ENCODE data around the gene PDE1C.

PDE1C gene

DNA sequence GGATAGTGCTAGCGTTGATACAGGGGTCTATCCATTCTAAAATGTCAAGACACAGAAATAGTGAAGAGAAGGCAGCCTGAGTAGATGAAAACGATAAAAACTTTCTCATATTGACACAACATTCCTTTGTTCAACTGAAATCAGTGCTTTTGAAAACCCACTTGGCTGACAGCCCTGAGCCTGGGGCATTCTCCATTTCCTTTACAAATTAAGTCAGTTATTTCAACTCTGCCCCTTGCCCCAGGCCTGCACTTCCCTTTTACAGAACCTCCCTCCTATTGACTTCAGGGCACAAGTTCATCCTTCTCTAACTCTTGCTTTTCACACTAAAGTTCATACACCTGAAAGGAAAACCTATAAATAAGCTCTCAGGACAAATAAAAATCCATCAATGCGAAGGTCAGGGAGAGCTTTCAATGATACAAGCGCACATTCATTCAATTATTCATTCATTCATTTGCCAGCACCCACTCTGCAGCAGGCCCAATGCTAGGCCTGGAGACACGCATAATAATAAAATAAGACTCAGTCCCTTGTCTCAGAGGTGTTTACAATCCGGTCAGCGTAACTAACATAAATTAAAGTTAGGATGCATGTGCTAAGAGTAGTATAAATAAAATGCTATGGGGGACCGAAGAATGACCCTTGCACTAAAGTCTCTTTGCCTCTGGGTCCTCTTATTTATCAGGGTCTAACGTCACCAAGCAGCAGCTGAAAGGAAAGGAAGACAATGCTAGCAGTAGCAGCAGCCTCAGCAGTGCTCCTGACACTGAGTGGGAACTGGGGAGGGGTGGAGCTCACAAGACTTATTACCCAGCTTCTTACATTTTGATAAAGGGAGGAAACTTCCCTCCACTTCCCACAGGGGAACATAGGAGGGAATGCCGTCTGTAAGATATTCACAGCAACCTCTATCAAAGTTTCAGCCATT is 134.8 kb downstream of the PDE1C start:
- no peak for DNase-seq

DNA sequence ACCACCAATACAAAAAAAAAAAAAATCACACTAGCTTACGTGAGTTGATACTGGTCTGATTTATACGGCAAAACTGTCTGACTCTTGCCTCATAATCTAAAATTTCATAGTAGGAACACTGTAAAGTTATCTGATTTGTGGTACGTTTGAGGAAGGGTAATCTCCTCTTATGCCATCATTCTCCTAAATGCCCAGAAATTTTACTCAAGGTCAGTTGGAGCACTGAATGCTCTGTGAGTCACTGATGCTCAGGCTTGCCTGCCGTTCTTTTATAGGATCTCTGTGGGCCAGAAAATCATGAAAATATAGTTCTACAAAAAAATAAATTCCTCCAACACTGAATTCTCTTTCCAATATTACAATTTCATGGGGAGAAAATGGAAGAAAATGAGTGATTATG is 135.7 kb downstream of the PDE1C start:
- no peak for DNase-seq

DNA sequence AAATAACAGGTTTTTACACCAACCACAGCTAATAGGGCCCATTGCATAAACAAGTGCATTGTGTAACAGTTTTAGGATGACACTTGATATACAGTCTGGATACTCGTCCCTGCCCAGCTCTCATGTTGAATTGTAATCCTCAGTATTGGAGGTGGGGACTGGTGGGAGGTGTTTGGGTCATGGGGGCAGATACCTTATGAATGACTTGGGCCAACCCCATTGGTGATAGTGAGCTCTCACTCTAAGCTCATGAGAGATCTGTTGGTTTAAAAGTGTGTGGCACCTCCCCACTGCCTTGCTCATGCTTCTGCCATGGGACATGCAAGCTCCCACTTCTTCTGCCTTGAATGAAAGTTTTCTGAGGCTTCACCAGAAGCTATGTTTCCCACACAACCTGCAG is 136.7 kb downstream of the PDE1C start:
- no peak for DNase-seq

DNA sequence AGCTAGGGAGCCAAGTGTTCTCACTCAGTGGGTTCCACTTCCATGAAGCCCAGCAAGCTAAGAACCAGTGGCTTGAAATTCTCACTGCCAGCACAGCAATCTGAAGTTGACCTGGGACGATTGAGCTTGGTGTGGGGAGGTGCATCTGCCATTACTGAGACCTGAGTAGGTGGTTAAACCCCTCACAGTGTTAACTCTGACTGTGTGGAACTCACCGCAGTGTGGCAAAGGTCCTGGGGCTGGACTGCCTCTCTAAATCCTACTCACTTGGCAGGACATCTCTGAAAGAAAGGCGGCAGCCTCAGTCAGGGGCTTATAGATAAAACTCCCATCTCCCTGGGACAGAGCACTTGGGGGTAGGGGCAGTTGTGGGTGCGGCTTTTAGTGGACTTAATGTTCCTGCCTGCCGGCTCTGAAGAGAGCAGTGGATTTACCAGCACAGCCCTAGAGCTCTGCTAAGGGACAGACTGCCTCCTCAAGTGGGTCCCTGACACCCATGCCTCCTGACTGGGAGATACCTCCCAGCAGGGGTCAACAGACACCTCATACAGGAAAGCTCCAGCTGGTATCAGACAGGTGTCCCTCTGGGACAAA is 143.1 kb downstream of the PDE1C start:
- no peak for DNase-seq

DNA sequence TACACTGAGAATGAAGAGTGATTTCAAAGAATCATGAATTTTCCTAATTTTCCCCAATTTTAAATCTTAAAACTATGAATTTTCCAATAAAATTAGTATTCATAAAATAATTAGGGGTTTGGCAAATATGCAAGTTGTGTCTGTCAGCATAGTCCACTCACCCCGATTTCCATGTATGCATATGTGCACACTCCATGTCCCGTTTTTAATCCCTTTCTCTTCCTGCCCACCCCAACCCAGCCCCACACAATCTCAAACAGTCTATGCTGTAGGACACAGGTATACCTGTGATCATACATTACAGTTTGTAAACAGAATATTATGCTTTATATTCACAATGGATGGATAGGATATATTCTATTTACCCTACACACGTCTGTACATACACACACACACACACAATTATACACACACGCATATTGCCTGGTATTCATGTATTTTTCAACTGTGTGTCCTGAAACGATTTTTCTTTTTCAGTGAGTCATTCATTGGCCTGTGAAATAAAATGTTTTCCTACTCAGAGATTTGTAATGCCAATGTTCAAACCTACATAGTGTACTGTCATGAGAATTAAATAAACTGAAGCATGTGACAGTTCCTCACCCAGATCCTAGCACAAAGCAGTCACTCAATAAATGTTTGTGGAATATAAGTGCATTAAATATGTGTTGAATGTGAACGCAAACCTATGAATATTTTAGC is 144.3 kb downstream of the PDE1C start:
- DNase-seq, result no peak

DNA sequence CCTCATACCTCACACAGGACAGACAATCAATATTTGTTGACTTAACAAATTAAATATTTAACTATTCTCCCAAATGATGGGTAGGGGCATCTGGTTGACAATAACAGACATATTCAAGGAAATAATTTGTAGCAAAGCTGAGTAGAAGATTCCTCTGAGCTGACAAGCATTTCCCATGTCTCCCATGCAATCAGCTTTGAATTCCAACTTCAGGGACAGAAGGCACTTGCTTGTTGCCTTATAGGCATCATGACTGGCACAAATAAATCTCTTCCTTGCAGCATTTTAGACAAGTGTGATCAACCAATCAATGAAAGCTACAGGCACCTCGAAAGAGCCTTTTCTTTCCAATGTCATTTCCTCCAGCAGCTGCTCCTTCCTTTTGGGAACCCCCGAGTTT is 146.0 kb downstream of the PDE1C start:
- DNase-seq, result no peak

DNA sequence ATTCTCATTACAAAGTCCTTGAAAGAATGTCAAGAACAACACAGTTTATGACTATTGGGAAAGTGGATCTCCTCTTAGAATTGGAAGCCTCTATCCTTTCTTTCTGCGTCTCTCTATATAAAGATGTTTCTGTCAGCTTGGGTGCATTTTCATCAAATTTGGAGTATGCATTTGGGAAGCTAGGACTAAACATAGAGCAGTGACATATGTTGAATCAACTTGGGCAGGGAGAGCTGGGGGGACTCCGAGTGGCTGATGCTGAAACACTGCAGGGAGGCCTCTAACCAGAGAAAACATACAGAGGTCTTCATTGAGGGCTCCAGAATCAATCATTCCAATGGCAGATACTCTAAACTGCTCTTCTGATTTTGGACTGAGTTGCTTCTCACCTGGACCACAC is 147.4 kb downstream of the PDE1C start:
- no peak for DNase-seq

DNA sequence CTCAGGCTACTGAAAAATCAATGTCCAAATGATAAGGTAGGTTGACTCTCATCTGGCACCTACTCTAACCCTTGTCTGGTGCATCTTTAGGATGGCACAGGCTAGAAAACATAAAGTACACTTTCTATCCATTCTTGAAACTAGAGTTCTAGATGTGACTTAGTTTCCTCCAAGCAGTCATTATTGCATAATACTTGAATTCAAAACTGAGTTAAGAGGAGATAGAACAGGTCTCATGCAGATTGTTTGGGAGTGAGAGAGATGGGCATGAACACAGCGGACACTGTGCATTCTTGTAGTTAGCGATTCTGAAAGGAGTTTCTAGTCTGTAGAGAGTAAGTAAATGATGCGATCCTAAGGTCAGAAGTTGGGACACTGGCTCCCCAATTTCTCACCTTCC is 149.2 kb downstream of the PDE1C start:
- DNase-seq, result no peak

DNA sequence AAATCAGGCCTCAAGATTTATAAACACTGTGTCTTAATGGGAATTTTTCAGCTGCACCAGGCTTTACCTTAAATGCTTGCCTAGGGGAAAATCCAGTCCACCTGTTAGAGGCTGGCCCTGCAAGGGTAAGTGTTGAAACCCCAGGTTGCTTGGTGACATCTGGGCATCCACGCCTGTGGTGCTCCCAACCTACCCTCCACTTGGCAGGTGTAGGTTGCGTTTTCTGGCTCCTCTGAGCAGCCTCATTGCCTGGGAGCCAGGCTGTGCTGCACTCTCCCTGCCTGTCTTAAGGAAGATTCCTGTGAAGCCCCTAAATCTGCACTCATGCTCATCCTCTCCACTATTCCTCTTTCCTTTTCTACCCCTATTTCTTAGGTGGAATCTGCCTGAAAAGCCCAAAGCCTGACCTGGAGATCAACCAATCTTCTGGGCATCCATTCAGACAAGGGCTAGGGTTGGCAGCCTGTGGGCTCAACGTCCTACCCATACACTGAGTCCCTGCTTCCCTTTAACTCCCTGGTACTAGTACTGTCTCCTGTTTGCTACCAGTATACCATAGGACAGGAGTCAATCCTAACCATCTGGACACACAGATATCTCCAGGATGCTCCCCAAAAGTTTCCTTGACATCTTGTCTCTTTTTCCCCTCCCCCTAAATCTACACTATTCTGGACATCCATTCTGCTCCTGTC is 150.4 kb downstream of the PDE1C start:
- no peak for DNase-seq

DNA sequence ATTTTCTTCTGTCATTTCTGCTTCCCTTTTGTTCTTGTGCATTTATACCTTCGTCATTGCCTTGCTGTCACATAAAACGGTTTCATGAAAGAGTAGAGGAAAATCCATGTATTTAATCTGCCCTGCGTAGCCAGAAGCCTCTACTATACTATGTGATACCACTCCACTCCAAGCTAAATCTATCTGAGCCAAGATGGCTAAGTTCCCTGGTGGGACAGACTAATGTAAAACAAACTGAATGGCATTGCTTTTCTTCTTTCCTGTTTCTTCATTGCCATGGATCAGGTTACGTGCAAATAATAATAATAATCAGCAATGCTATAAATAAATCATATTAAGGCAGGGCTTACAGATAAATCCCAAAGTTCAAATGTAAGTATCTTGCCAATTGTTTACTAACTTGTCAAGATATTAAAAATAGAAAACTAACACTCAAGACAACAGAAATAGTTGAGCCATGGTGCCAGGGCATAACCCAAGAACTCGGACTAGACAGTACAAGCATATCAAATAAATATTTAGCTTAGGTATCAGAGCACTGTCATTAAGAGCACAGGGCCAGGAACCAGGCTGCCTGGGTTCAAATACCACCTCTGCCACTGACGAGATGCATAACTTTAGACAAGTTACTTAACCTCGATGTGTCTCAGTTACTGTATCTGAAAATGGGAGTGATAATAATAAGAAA is 151.4 kb downstream of the PDE1C start:
- DNase-seq, result no peak

DNA sequence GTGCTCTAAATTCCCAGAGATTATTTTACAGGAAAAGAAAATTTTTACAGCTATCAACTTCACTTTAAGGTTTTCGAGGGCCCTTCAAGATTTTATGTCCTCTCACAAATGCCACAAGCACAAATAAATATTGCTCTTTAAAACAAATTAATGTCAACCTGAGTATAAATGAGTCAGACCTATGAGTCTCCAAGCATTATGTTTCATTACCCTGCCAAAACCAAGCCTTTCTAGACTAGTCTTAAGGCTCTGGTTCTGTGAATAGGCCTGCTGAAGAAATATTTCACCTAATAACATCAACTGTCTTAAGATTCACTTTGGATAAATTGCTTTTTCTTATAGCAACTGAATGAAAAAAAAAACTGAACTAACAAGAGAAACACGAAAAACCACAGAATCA is 153.0 kb downstream of the PDE1C start:
- DNase-seq, result no peak

DNA sequence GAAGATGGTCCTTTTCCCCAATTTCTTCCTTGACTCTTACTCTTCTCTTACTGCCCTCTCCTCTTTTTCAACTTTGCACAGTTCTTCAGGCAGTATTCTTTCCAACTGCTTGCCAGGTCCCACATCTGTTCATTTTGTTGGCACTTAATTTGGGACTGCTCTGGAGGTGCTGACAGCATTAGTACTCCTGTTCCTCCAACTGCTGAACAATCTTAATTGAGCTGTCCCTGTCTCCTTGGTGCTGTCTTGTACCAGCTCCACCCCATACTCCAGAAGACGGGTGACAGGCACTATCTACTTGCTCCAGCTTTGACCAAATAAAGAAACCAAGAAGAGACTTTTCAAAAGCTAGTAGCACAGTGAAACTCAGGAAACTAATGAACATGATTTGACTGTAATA is 160.0 kb downstream of the PDE1C start:
- no peak for DNase-seq

DNA sequence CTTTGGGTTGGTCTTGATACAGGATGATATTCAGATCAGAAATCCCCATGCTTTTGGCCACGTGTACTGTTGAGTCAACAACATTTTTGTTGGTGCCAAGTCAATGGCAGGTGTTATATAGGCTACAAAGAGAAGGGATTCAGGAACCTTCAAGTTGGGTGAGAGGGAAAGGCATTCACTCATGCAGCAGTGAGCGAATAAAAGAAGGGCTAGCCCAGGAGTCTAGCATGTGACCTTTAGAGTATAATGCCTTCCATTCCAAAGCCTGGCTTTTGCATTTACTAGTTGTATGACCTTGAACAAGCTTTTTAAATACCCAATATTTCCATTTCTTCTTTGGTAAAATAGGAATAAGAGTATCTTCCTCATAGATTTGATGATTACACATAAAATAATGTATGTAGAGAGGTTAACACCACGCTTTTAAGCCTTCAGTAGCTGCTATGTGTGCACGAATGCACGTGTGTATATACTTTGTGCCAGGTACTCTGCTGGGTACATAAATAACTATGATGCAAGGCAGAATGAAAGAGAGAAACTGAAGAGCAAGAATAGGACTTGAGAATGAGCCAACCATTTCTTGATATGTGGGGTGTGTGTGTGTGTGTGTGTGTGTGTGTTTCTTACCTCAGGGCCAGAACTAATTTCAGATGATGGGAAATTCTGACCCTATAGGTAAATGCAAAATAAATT is 163.6 kb downstream of the PDE1C start:
- no peak for DNase-seq

DNA sequence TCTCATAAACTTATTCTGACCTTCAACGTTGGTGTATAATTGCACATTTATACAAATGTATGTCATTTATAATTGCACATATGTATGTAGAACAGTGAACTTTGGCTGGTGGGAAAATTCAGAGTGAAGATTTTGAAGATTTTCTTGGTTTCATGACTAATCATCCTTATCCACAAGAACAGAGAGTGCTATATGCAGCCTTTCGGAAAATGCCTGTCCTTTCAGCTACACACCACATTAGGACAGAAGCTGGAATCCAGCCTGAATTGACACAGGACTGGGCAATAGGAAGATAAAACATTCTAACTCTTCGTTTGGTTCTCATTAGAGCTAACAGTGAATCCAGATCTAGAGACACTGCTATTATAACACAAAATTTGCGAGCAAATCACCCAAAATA is 166.2 kb downstream of the PDE1C start:
- DNase-seq, result no peak

DNA sequence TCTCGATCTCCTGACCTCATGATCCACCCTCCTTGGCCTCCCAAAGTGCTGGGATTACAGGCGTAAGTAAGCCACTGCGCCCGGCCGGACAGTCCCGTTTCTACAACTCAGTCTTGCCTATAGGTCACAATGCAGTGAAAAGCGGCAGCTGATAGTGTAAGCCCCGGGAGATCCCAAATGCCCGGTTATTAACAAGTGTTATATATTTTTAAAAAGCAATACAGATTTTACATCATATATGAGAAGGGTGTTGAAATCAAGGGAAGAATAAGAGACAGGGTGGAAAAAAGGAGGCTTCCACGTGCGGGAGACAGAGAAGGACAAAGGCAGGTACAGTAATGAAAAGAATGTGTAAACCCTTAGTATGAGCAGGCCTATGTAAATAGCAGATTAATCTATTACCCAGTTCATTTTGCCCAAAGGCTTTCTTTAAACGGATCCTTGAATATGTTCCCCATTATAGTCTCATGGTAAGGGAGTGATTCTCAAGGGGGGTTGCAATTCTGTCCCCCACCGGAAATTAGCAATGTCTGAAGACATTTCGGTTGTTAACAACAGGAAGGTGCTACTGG is 170.8 kb downstream of the PDE1C start:
- no peak for DNase-seq

DNA sequence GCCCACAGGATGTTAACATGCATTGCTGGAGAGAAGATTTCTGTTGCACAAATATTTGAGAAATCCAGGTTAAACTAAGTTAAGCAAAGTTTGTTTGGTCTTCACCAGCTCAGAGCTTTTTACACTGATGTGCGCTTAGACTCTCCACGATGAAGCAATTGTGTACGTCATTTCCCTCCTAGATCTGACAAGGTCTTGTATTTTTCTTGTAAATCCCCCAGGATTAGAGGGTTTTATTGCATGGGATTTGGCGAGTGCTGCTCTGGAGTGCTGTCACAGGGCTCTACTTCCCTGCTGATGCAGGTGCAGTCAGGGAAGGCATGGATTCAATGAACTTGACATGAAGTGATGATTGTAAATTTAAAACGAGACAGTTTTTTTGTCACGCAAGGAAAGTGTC is 173.3 kb downstream of the PDE1C start:
- DNase-seq, result no peak

DNA sequence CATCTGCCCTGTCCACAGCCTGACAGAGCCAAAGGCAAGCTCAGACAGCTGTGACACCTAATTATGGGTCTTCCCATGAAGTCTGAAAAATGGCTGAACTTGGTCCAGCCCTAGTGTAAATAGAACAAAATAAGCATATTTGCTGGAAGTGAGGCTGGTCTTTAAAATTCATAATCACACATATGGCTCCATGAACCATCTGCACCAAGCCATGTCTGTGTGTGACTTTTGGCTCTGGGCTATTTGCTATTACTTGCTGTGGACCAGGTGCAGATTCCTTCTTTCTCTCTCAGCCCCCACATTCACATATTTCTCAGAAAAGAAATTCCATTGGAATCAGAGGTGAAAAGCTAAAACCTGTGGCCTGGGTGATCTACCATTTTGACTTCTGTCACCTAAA is 175.9 kb downstream of the PDE1C start:
- no peak for DNase-seq

DNA sequence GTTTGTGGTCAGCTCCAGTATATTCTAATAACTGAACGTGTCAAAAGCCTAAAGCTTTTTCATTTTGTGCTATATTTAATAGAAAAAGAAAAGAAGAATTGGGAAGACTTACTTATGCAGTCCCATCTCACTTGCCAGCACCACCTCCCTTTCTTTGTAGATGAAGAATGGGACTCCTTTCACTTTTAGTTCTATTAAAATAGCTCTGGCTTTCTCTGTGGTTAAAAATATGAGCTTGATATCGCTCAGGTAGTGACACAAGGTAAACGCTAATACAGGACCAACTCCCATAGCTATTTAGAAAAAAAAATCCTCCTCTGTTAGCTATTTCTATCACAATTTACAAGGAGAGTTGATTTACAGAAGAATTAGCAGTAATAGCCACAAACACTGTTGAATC is 176.8 kb downstream of the PDE1C start:
- no peak for DNase-seq

DNA sequence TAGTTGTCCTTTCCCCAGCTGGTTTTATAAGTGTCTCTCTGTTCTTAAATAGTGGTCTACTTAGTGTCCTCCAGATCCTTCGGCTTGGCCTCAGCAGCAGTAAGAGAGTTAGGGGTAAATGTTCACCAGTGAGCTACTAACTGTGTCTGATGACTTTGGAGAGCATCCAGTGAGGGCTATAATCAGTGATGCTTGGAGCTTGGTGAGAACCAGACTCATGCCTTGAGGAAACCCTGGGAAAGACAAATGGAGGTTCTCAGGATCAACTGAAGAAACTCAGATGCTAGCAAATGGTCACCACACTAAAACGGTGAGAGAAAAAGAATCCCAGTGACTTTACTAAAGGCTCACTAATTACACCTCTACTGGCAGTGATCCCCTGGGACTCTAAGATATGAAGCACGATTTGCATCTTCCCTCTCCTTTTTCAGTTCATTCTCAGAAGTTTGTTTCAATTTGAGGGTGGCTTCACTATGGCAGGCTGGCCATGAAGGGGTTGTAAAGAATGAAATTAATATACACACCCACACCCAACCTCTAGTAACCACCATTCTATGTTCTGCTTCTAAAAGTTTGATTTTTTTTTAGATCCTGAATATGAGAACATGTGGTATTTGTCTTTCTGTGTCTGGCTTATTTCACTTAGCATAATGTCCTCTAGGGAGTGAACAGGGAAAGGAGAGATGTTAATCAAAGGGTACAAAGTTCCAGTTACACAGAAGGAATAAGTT is 177.9 kb downstream of the PDE1C start:
- DNase-seq, result no peak

DNA sequence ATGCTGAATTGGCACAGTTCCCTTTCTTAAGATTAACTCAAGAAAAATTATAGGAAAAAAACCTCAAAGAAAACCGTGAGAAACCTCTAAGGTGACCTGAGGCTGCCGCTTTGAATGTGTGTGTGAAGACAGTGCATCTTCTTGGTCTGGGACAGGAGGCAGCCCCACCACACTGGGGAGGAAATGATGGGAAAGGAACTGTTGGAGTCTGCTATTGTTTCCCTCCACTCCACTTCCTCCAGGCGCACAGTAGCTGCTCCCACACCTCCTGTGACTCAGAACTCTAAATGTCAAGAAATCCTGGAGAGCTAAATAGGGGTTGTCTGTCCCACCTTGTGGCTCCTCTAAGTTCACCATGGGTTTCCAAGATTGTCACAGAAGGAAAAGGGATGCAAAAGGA is 179.4 kb downstream of the PDE1C start:
- DNase-seq, result no peak

DNA sequence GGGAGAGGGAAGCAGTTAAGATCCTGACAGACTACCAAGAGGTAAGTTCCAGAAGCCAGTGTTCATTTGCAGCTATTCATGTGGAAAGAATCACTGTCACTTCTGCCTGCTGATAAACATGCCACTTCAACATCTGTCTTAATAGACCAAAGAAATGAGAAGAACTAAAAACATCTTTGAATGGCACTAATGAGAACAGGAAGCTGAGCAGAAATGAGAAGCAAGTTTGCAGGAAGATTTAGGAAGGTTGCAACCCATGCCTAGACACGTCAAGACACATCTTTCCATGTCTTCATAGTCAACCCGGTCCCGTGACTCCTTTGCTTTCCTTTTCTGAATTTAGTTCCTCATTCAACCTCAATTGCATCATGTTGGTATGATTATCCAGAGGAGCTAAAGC is 180.0 kb downstream of the PDE1C start:
- no peak for DNase-seq
